AG09319 (cell line): Measurements from ENCODE around the gene HGF.

Experiments
- DNase-seq: peaks from one replicate; pipeline ENCODE4 v3.0.0-alpha.2; 2010; ENCODE audit warnings: low read depth; ENCODE audit errors: extremely low read depth
- TF ChIP-seq, protein P1 (sequence below): IDR thresholded peaks from 2 replicates; pipeline ENCODE4 v1.5.1; 2011; ENCODE audit warnings: low read depth, mild to moderate bottlenecking, inconsistent platforms, low read length, moderate library complexity

The HGF gene

DNA sequence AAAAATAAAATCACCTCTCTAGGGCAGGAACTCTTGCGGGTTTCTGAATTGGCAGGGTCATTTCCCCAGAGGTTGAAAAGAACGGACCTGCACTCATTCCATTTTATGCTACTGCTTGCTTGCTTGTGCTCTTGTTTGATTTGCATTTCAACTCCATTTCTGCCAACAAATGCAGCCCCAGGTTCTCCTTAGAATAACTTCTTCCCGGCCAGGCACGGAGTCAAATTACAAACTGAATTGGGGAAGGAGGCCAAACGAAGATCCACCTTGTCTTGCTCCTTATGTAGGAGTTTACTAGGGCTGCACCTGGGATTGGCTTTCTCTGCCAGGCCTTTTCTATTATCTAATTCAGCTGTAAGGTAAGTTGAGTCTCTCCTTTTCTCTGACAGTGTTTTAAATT lies 79.6 kb downstream of the HGF start:
- no peak for DNase-seq
- TF ChIP-seq, protein P1, sequence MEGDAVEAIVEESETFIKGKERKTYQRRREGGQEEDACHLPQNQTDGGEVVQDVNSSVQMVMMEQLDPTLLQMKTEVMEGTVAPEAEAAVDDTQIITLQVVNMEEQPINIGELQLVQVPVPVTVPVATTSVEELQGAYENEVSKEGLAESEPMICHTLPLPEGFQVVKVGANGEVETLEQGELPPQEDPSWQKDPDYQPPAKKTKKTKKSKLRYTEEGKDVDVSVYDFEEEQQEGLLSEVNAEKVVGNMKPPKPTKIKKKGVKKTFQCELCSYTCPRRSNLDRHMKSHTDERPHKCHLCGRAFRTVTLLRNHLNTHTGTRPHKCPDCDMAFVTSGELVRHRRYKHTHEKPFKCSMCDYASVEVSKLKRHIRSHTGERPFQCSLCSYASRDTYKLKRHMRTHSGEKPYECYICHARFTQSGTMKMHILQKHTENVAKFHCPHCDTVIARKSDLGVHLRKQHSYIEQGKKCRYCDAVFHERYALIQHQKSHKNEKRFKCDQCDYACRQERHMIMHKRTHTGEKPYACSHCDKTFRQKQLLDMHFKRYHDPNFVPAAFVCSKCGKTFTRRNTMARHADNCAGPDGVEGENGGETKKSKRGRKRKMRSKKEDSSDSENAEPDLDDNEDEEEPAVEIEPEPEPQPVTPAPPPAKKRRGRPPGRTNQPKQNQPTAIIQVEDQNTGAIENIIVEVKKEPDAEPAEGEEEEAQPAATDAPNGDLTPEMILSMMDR: no peak

DNA sequence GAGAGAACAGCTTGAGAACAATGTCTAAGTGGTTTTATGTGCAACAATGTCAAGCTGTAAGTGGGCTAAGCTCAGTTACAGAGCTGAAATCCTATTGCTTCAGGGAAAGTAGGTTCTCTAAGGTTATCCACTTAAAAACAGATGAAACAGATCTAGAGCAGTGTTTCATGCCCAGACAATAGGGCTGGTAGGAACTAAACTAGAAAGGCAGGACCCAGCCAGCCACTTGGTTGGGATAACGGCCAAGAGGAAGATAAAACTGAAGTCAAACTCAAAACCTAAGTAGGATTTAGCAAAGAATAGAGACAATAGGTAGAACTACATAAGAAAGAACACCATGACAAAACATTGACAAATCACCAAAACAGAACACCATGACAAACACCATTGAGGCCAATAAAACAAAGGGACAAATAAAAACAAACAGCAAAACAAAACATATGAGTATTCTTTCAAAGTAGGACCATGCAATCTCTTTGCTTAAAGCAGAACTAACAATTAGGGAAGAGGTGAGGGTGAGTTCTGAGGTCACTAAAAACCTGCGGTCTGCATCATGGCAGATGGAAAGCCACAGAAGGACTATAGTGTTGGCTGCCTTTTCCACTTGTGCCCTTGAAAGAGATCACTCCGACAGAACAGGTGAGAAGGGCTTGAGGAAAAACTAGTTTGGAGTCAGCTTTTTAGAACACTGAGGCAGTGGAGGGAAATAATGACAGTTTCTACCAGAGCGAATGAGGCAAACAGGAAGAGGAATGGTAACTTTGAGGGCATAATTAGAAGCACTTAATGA lies 81.0 kb downstream of the HGF start:
- DNase-seq: no peak
- TF ChIP-seq, protein P1: no peak

DNA sequence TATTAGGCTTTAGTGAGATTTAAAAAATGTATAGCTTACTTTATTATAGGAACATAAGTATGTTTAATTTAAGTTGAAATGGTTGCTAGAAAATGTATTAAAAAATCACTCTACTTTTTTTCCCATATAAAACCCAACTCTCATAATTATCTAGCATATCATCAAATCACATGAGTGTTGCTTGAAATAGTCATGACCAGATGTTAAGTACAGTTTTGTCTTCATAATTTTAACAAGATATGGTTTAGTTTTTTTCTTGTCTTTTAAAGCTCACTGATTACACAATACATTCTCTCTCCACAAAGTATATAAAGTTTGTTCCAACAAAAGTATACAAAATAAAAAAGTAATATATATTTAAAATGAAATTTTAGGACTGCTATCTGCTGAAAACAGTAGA lies 82.8 kb downstream of the HGF start:
- TF ChIP-seq, protein P1: no peak
- DNase-seq: no peak

DNA sequence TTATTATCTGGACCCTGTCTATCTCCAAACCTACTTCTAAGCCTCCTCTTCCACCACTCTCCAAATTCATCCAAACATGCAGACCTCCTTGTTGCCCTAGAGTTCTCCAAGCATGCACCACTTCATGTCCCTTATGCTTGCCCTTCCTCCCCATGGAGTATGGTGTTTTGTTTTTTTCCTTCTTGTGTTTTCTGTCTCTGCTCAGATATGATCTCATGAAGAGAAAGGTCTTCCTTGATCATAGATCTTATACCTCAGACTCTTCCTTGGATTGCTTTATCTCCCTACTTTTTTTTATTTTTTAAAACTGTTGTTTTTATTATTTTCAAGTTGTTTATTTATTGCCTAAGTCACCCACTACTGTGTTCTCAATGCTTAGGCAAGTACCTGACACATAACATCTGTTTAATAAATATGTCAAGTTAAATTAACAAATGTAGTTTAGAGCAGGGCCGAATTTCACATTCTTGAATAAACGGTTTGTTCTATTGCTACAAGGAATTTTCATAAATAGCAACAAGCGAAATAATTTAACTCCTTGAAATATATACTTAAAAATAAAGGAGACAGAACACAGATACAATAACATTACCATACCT lies 84.5 kb downstream of the HGF start:
- no peak for DNase-seq
- TF ChIP-seq, protein P1: no peak

DNA sequence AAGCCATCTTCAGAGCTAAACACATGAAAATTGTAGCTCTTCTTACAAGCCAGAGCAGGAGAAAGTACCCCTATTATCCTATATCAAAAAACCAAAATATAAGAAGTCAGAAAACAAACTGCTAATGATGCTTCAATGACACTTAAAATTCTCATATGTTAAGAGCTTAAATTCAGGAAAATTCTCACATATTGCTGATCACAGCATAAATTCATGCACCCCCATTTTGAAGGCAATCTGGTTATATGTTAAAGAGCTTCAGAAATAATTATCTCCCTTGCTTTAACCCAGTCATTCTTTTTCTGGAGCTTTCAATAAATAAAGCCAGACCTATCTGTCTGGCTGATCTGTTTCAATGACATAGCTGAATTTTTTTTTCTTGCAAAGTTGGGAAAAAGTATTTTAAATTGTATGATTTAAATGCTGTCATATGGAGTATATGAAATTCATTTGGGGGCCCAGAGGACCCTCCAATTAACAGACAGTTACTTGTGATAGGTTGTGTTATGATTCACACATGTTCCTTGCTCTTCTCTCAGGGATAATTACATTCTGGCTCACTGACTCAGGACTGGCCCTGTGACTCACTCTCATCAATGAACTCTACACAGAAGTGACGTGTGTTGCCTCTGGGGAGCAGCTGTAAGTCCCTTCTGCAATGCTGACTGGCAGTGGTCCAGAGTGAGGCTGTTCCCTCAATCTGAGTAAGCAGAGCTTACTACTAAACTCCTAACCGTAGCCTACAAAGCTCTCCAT lies 85.2 kb downstream of the HGF start:
- TF ChIP-seq, protein P1: no peak
- peak; percentile 99 for DNase-seq

DNA sequence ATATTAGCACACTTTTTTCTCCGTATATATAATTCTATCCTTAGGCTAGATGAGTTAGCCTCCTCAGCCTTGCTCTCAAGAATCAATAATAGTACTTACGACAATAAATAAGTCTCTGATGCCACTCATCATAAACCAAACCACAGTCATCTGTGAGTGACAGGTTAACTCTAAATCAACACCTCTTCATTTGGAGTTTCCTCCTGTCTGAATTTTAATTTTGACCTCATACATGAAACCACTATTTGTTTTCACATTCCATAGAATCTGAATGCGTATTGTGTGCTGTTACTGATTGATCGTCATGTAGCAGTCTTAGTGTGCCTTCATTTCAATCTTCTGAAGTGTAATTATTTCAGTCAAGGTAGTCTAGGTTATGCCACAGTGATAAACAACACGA lies 85.8 kb downstream of the HGF start:
- TF ChIP-seq, protein P1: no peak
- DNase-seq: no peak

DNA sequence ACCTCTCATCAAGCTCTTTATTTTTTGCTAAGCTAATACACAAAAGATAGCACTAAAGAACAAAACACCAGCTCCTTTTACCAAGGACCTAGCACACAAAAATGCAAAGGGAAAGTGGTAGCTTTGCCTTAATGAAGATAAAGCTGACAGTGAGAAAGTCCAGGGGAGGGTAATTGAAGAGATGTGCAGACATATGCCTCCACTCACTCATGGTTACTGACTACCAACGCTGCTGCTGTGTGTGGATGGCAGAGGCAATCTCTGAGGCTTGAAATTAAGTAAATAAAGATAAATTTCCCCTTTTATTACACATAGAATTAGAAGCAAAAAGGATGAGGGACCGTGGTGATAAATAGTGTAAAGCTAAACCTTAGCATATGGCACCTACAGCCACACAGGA lies 87.0 kb downstream of the HGF start:
- TF ChIP-seq, protein P1: no peak
- DNase-seq: no peak
